ENCODE data around the gene LHPP. TPM values are rescaled to one million over a fixed set of nuclear protein-coding genes. Genes with fewer than 3 reads are reported as not detected.

The LHPP gene
- total RNA-seq, 1 donor from 2014 or later, result 4.1 TPM

DNA sequence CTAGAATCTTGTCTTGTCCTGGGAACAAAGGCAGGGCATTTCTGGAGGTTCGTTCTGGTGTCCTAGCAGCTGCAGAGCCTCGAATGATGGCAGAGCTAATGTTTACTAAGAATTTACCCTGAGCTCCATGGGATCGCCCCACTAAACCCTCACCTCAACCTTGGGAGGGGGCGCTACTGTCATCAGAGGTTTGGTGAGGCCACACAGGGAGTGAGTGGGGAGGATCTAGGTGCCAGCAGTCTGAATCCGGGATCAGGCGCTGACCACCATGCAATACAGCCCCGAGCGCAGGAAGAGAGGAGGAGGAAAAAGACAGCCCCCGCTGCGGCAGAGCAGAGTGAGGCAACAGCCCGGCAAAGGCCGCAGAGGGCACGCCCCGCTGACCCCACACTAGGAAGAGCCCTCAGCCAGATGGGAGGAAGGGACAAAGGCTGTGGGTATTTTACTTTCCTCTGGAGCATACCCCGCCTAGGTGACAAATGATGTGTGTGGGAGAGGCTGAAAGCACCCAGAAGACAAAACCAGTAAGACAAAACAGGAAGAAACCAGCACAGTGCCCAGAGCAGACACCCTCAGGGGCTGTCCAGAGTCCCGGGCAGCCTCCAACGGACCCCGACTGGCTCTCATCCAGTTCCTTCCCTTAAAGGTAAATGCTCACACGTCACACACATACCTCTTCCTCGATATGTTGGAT, 179.1 kb downstream of the LHPP start:
- DNase-seq (ENCODE audit: low read depth in 2 of 2), result no peak

DNA sequence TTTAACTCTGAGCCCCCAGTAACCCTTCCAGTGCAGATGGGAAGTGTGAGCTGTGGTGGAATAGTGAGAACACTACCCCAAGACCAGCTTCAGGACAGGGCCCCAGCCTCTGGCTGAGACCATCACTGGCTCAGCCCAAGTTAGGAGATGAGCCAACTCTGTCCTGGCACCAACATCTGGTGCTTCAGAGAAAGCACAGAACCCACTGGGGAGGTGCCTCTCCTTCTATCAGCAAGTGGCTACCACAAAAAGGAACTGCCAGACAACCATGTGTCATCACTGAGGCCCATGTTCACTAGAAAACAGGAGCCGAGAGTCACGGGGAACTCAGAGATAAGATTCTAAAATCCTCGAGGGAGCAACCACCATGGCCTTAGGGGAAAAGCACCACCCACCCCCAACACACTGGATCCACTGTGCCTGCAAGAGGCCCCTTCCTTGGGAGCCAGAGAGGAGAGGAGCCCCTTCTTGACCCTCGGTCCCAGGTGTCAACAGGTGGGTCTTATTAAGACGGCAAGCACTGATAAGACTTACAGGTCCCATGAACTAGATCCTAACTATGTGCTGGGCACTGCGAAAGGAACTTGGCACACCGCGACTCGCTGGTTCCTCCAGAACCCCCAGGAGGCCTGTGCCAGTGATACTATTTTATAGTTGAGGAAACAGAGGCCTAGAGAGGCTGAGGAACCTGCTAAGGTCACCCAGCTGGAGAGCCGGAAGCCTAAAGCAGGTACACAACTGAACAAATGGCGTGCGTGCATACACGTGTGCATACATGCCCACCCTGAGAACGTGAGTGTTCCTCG, 179.9 kb downstream of the LHPP start:
- DNase-seq (ENCODE audit: low read depth in 2 of 2), result no peak

DNA sequence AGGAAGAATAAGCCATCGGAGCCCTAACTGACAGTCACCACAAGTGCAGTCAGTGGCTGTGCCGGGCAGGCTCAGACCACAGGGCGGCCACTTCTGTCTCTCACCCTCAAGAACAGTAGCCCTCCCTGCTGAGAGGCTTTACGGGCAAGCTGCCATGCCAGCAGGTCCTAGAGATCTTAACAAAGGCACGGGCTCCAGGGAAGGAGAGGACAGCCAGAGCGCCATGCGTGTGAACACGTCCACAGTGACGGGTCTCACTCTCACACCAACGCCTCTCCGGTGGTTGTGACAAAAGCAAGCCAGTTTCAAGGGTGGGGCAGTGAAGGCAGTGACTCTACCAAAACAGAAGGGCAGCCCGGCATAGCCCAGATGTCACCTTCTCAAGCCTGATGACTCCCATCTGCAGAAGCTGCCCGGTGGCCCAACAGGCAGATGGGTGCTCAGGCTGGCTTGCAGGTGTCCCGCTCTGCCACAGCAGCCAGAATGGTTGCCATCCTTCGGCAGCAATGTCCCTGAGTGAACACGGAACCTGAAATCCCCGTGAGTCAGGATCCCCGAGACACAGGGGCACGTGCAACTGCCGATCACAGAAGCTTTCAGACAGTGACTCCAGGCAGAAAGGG, 180.6 kb downstream of the LHPP start:
- DNase-seq (ENCODE audit: low read depth in 2 of 2), result no peak

GRCh38 chr10:124643330-124644009, 181.8 kb downstream of the LHPP start:
- no peak for DNase-seq (ENCODE audit: low read depth in 2 of 2)

DNA sequence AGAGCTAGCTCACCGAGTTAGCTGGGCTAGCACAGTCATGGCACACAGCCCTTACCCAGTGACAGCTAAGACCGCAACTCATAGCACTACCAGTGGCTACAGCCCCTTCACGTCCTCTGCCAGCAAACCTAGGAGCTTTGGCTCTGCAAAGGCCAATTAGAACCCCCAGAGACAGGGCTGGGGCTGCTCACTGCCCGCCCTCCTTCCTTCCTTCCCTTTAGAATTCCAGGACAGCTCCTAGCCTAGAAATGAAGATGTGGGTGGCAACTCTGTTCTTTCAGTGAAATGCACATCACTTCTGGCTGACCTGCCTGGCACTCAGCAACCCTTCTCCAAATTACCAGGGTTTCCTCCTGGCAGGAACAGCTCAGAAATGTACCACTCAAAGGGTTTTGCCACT, 182.6 kb downstream of the LHPP start:
- no peak for DNase-seq (ENCODE audit: low read depth in 2 of 2)

DNA sequence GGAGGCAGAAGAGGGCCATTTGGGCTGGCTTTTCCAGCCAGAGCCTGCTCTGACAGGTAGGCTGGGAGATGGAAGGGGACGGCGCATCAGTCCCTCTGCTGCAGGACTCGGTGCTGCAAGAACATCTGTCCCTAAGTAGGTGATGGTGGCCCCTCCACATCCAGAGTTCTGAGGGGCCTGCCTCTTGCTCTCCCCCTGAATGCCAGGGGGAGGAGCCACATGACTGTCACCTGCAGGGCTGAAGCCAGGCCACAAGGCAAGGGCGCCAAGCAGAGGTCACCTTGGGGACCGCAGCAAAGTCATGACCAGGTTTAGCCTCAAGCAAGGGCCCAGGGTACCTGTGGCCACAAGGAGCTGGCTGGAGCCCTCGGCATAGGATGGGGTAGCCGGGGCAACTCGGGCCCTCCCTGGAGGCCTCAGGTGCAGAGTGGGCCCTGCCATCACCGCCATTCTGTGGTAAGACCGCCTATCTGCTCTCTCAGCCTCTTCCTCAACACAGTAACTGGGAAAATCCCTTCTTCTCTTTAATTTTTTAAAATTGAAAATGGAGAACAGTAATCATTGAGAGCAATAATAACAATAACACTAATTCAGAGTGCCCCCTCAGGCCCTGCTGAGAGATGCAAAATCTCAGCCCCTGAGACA, 183.3 kb downstream of the LHPP start:
- no peak for DNase-seq (ENCODE audit: low read depth in 2 of 2)

GRCh38 chr10:124645467-124646095, 184.0 kb downstream of the LHPP start:
- DNase-seq (ENCODE audit: low read depth in 2 of 2), result no peak

- DNase-seq (ENCODE audit: low read depth in 2 of 2), result peak in 1 of 2 donors; percentile 93
Measured at GRCh38 chr10:124646483-124647352, 185.1 kb downstream of the LHPP start.

DNA sequence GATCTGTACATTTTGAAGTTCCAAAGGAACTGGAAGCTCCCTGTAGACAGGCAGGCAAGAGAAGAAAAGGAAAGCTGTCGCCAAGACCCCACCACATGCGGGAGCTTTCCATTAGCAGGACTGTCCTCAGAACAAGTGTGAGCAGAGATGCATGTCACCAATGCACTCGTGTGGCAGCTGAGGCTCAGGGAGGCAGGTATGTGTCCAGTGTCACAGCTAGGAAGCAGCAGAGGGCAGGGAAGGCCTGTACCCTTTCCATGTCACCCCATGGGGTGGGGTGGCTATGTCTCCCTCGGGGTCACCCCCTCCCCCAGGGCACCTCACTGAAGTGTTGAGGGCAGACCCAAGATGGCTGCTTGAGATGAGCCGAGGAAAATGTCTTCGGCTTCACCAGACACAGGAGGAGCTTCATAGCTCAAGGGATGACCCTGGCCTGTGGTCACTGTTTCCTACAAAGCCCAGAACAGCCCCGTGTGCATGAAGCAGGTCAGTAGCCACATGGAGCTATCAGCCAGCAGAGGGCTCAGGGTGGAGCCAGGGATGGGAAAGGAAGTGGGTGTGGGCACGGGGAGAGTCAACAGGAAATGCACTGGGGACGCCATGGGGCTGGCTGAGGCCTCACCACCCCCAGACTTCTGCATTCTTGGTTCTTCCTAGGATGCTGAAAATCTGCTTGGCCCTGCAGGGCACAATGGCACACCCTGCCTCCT, 186.0 kb downstream of the LHPP start:
- peak in 1 of 2 donors; percentile 64 for DNase-seq (ENCODE audit: low read depth in 2 of 2)

DNA sequence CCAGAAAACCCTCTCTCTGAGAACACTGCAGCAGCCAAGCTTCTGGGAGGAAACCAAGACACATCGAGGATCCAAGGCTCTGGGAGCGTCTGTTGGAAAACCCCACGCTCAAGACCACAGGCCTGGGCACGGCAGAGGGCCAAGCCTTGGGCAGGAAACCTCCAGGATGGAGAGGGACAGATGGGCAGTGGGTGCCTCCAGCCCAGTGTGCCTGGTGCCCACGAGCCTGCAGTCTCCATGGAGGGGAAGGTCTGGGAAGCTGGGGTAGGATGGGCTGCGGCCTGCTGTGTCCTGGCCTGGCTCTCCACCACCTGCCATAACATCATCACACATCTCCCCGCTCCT, 186.5 kb downstream of the LHPP start:
- DNase-seq (ENCODE audit: low read depth in 2 of 2), result no peak

DNA sequence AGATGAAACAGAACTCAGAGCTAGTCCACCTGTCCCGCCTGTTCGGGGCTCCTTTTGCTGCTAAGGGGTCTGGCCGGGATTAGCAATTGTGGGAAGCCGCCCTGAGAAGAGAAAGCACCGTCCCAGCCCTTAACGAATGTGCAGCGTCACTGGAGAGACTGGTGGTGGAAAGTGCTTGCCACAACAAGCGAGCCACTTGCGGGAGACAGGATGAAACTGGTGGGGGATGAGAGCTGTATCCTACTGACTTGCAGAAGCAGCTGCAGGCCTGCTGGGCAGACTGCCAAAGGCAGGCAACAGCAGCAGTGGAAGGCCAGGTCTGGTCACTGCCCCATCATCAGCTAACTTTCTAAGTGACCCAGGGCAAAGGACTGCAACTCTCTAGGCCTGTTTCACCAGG, 187.1 kb downstream of the LHPP start:
- peak; percentile 84 to 92 for DNase-seq (ENCODE audit: low read depth in 2 of 2)

DNA sequence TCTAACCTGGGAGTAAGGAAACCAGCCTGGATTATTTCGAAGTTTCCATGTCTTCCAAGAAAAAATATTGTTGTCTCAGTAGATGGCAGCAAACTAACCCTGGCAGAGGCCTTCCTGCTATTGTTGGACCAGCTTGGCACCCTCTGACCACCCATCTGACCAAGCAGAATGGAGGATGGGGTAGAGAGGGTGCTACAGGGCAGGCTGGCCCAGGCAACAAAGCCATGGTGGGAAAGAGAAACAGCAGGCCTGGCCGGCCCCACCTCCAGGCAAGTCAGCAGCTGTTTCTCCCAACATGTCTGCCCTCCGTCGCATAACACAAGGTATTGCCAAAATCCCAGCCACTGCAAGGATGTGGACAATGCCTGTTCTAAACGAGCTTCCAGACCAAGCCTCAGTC, 187.6 kb downstream of the LHPP start:
- no peak for DNase-seq (ENCODE audit: low read depth in 2 of 2)

DNA sequence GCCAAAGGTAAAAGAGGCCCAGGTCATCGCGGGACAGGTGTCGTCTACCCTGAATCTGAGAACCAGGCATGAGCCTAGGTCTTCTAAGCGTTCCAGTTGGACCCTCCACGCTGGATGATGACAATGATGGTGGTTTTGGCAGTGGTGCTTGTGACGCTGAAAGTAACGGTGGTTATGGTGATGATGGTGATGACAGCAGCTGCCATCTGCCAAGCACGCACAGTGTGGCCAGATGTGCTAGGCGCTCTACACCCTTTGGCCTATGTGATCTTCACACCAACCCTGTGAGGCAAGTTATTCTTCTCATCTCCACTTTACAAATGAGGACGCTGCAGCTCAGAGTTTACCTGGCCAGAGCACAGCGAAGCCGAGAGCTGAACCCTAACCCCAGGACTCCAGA, 188.6 kb downstream of the LHPP start:
- no peak for DNase-seq (ENCODE audit: low read depth in 2 of 2)

GRCh38 chr10:124650820-124651401, 189.3 kb downstream of the LHPP start:
- no peak for DNase-seq (ENCODE audit: low read depth in 2 of 2)

DNA sequence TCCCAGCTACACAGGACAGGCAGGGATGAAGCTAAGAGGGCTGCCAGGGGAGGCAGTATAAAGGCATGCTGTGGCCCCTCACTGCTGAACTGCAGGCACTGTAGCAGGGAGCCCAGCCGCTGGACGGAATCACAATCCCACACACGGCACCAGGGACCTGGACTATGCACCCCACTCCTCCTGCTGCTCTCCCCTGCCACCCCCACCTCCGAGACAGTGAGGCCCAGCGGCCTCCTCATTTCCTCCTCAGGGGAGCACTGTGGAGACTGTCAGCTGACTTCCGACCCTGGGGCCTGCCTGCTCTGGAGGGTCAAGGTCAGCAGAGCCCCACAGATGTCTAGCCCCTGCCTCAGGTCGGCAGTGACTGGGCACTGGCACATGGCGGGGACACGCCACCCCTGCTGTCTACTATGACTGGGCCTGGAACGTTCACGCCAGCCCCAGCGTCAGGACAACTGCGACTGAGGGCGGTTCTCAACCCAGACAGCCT, 189.8 kb downstream of the LHPP start:
- DNase-seq (ENCODE audit: low read depth in 2 of 2), result no peak

- no peak for DNase-seq (ENCODE audit: low read depth in 2 of 2)
Measured at GRCh38 chr10:124652200-124652599, 190.6 kb downstream of the LHPP start.

GRCh38 chr10:124652701-124653100, 191.1 kb downstream of the LHPP start:
- no peak for DNase-seq (ENCODE audit: low read depth in 2 of 2)

DNA sequence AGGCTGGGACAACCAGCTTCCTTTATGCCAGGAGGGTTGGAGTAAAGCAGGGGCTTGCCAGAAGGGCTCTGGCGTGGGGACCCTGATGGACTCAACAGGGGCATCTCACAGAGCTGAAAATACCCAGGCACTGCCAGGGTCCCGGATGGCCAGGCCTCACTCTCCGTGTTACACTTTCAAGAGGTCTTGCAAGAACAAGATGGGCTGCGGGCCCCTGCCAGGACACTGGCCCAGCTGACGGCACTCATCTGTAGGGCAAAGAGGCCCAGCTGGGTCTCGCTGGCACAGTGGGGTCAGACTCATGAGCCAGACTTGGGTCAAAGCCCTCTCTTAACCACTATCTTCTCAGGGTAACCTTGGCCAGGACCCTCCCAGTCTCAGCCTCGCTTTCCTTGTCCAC, 191.7 kb downstream of the LHPP start:
- no peak for DNase-seq (ENCODE audit: low read depth in 2 of 2)
